ENCODE data around the gene CSRP1.

DNA sequence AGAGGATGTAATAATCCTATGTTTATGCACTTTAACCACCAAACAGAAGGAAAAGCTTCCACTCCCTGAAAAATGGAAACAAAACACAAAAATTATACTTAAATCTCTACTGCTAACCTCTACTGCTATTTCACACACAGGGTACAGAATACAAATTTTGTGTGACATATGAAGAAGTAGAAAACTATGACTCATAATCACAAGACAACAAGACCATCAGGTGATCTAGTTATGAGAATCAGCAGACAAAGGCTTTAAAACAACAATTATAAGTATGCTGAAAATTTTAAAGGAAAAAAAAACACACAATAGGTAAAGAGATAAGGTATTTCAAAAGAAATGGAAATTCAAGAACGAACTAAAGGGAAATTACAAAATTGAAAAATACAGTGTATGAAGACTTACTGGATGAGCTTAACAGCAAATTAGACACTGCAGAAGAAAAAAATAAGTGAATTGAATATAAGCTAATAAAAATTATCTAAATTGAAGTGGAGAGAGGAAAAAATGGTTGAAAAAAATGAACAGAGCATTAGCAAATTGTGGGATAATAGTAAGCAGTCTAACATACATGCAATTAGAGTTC lies 18.4 kb upstream of the CSRP1 start:
- no peak for TF ChIP-seq EZH2 (IDR thresholded peaks at IDR 0.05; ENCODE audit: insufficient read depth, low read length)
- TF ChIP-seq, protein P1, sequence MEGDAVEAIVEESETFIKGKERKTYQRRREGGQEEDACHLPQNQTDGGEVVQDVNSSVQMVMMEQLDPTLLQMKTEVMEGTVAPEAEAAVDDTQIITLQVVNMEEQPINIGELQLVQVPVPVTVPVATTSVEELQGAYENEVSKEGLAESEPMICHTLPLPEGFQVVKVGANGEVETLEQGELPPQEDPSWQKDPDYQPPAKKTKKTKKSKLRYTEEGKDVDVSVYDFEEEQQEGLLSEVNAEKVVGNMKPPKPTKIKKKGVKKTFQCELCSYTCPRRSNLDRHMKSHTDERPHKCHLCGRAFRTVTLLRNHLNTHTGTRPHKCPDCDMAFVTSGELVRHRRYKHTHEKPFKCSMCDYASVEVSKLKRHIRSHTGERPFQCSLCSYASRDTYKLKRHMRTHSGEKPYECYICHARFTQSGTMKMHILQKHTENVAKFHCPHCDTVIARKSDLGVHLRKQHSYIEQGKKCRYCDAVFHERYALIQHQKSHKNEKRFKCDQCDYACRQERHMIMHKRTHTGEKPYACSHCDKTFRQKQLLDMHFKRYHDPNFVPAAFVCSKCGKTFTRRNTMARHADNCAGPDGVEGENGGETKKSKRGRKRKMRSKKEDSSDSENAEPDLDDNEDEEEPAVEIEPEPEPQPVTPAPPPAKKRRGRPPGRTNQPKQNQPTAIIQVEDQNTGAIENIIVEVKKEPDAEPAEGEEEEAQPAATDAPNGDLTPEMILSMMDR (IDR thresholded peaks at IDR 0.05; ENCODE audit: insufficient read depth, low read depth, low read length) = no peak

Data from astrocyte (in vitro differentiated cells and primary cell).